RWPE1 (cell line): Measurements from ENCODE around the gene PIP5K1C.
"Not testable (repeated sequence)": the region's sequence is repeated elsewhere in the genome, so short reads cannot be mapped to it uniquely, and the experiment has no call there.

ENCODE experiments used
- CTCF ChIA-PET: fragments of 350-600 bp; sonication (Branson Sonifier 250); formaldehyde crosslinking; extraction: SDS; loops from one replicate; lab custom pipeline; 2021; lab: Yijun Ruan, JAX
- POLR2A ChIA-PET: fragments of 400-600 bp; formaldehyde crosslinking; extraction: SDS; loops from one replicate; lab custom pipeline; 2020; ENCODE audit warnings: antibody characterized with exemption; ENCODE audit not compliant: low non-redundant PET; lab: Yijun Ruan, JAX
- DNase-seq: peaks from one replicate; pipeline ENCODE4 v3.0.0; 2012; ENCODE audit warnings: low spot score
- H3K27ac ChIP-seq: fragments of 450-650 bp; 2 replicates; pipeline ENCODE4 v1.5.1; 2017
- CTCF ChIP-seq: fragments of 450-650 bp; conservative IDR thresholded peaks from 2 replicates; pipeline ENCODE4 v1.5.1; 2017; ENCODE audit warnings: low read depth, mild to moderate bottlenecking

The PIP5K1C gene

GRCh38 chr19:3585301-3586126 is 114.8 kb downstream of the PIP5K1C start, which contains the start of gene GIPC3:
GIPC3 (plus strand) TSS chr19:3585478; CDS start chr19:3585598, 120 bp downstream.
- DNase-seq, result no peak
- H3K27ac ChIP-seq, result no peak within 1 kb of the TSS
- POLR2A ChIA-PET, result no interaction called here
- CTCF ChIA-PET, result interaction anchor here (0.7 to 1.4 kb wide), 2 partner anchors 10 to 218 kb away, joined by 3 to 4 read pairs; no protein-coding TSS in a partner anchor
- TF ChIP-seq CTCF, result no peak

- POLR2A ChIA-PET, H3K27ac ChIP-seq, DNase-seq: not testable (repeated sequence)
- CTCF ChIA-PET, result interaction anchor here (0.6 to 0.7 kb wide), 2 partner anchors 12 to 14 kb away, joined by 5 to 6 read pairs; no protein-coding TSS in a partner anchor
Measured at GRCh38 chr19:3584036-3584802, 116.0 kb downstream of the PIP5K1C start.

- POLR2A ChIA-PET, CTCF ChIA-PET, H3K27ac ChIP-seq, DNase-seq: not testable (repeated sequence)
Measured at GRCh38 chr19:3581792-3582191, 118.5 kb downstream of the PIP5K1C start.
